GM21529 (cell line): ENCODE measurements around the gene NUPR1.
A peak's percentile ranks its signal among the peaks of the same experiment; 100 is the strongest.
"Not testable (repeated sequence)": the region's sequence is repeated elsewhere in the genome, so short reads cannot be mapped to it uniquely, and the experiment has no call there.

ENCODE experiments used
- ATAC-seq: cut with Tn5 transposase; IDR thresholded peaks from one replicate; pipeline ENCODE4 v1.9.1; 2021; ENCODE audit not compliant: unreplicated experiment

Gene NUPR1

DNA sequence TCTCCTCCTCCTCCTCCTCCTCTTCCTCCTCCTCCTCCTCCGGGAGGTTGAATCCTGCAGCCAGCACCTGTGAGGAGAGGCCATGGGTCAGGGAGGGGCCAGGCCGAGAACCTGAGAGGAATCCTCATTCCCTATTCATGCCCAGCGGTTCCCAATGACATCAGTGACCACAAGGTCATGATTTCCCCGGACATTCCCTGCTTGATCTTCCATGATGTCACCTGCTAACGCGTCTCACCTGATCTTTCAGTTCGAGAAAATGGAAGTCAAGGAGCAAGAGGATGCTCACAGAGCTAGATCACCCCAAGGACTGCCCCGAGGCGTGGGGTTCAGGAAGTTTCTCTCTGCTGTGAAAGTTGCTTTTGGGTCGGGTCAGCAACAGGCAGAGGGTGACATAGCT is 38.9 kb downstream of the NUPR1 start:
- ATAC-seq: no peak

DNA sequence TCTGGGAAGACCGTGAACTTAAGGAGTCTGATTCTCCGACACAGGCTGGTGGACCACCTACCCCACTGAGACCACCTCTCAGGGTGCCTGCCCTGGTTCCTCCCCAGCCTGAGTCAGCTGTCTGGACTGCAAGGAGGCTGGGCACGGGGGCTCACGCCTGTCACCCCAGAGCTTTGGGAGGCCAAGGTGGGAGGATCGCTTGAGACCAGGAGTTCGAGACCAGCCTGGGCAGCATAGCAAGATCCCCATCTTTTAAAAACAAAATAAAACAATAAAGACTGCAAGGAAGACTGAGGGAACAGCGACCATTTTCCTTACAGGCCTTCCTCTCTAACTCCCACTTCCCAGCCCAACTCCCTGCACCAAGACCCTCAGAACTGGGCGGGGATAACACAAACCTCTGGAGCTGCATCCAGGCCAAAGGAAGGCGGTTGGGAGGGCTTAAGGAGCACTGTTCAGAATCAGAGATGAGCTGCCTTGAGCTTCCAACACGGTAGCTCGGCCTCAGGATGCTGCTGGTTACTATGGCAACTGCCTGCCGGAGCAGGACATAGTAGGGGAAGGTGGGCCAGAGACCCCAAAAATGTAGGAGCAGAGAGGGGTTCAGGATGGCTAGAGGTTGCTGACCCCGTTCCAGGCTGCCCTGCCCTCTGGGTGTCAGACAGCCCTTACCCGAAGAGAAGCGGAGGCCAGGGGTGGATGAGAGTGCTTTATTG is 40.0 kb downstream of the NUPR1 start:
- ATAC-seq: no peak

DNA sequence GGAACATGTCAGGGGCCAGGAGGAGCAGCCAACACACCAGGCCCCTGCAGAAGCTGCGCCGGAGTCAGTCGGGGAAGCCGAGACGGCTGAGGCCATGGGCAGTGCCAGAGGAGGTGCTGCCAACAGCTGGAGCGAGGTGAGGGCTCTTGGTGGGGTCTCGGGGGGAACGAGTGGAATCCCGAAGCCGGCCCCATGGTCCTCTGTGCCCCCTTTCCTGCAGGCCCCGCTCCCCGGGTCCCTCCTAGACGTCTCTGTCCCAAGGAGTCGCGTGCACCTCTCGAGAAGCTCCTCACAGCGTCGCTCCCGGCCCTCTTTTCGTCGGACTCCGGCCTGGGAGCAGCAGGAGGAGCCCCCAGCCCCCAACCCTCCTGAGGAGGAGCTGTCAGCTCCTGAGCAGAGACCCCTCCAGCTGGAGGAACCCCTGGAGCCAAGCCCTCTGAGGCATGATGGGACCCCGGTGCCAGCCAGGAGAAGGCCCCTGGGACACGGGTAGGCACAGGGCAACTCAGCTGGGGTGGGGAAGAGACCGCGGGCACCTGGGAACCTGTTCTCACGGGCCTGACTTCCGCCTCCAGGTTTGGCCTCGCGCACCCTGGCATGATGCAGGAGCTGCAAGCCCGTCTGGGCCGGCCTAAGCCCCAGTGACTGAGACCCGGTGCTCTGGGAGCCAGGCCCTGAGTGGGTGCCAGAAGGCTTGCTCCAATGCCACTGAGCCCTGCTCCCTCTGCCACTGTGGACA is 40.7 kb downstream of the NUPR1 start:
- no peak for ATAC-seq

- ATAC-seq: no peak
These were observed 41.4 kb downstream of the NUPR1 start for GRCh38 chr16:28497386-28497785.

DNA sequence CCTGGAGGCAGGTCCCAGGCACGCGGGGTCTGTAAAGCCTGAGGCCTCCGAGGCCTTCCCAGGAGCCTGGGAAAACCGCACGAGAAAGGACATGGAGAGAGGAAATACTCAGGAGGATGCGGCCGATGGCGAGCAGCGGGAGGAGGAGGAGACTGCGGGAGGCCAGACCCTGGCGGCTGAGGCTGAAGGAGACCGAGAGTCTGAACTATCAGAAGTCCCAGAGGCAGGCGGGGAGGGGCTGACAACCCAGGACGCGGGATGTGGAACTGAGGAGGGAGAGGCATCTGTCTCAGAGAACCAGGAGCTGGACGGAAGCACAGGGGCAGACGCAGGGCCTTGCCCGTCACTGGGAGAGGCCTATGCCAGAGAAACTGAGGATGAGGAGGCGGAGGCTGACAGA is 41.9 kb downstream of the NUPR1 start:
- ATAC-seq: no peak

DNA sequence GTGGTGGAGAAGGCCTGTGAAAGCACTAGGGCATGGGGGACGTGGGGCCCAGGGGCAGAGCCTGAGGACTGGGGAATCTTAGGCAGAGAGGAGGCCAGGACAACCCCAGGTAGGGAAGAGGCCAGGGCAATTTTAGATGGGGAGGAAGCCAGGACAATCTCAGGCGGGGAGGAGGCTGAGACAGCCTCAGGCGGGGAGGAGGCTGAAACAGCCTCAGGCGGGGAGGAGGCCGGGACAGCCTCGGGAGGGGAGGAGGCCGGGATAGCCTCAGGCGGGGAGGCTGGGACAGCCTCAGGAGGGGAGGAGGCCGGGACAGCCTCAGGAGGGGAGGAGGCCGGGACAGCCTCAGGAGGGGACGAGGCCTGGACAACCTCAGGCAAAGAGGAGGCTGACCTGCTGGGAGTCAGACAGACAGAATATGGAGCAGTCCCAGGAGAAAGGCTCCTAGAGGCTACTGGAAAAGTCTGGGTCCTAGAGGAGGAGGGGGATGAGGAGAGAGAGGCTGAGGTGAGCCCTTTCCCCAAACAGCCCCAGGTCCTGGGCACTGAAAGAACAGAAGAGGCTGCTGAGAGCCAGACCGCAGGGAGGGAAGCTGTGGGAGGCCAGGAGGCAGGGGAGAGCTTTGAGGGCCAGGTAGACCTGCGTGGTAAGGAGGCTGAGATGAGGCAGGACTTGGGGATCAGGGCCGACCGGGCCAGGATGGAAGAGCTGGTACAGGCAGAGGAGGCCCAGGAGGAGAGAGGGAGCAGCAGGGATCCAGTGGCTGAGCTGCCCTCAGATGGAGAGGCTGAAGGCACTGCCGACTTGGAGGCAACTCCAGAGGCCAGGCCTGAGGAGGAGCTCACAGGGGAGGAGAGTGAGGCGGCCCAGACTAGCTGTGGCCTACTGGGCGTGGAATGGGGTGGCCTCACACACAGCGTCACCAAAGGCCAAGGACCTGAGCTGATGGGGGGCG is 42.7 kb downstream of the NUPR1 start:
- no peak for ATAC-seq

- ATAC-seq: no peak
These were observed 43.5 kb downstream of the NUPR1 start for GRCh38 chr16:28495098-28495793.

DNA sequence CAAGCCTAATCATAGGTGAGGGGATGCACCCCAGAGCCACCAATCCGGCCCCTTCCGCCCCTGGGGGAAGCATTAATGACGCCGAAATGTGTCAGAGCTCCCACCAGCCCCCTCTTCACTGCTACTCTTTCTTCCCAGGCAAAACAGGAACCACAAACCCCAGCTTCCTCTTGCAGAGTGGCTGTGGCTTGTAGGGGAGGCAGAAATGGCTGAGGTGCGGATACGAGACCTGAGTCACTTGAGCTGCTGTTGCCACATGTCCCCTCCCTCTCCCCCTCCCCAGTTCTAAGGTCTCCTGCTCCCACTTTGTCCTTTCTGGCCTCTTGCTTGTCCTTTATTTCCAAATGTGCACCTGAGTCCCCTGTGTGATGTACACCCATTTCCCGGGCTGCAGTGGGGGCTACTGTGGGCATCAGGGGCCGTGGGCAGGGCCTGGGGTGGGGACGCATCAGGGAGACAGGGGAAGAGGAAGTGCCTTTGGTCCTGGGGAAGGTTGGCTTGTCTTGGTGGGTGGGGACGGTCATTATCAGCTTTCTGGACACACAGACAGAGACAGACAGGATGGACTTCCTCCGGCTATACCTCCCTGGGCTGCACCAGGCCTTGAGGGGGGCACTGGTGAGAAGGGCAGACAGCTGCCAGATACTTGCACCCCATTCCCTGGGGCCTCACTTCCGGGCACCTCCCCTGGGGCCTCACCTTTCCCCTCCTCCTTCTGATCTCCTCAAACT is 44.5 kb downstream of the NUPR1 start, which contains the start of gene APOBR:
TSS of gene APOBR (plus strand) at position 523 of the 731 bp plus-strand sequence. CDS start at position 562, 39 bp downstream.
- peak; percentile 48 for ATAC-seq

GRCh38 chr16:28492511-28492910 is 46.3 kb downstream of the NUPR1 start:
- ATAC-seq: no peak

GRCh38 chr16:28491970-28492474 is 46.8 kb downstream of the NUPR1 start, which contains the start of gene CLN3:
CLN3 (minus strand) TSS chr16:28492074; CDS start chr16:28491759, 315 bp downstream.
- ATAC-seq: peak; percentile 61

- ATAC-seq: peak; percentile 1
These were observed 47.4 kb downstream of the NUPR1 start for GRCh38 chr16:28491230-28491969.

GRCh38 chr16:28486266-28486665 is 52.5 kb downstream of the NUPR1 start:
- no peak for ATAC-seq

DNA sequence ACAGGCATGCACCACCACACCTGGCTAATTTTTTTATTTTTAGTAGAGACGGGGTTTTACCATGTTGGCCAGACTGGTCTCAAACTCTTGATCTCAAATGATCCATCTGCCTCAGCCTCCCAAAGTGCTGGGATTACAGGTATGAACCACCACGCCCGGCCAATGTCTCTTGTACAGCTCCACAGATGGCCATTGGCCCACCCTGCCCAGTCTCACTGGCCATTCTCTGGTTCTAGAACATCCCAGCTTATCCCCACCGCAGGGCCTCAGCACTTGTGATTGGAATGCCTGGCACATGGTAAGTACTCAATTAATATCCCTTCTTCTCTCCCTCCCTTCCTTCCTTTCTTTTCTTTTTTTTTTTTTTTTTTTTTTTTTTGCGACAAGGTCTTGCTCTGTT is 55.4 kb downstream of the NUPR1 start:
- not testable (repeated sequence) for ATAC-seq
